Hematopoietic multipotent progenitor cell treated with erythropoietin and hydrocortisone succinate and interleukin-3 and kit ligand, for 15 days (in vitro differentiated cells): ENCODE measurements around the gene TMEM138.
A peak's percentile ranks its signal among the peaks of the same experiment; 100 is the strongest.

Experiments used
- DNase-seq: peaks from one replicate; pipeline ENCODE4 v3.0.0-alpha.2; 2015; ENCODE audit warnings: low spot score

TMEM138 gene

DNA sequence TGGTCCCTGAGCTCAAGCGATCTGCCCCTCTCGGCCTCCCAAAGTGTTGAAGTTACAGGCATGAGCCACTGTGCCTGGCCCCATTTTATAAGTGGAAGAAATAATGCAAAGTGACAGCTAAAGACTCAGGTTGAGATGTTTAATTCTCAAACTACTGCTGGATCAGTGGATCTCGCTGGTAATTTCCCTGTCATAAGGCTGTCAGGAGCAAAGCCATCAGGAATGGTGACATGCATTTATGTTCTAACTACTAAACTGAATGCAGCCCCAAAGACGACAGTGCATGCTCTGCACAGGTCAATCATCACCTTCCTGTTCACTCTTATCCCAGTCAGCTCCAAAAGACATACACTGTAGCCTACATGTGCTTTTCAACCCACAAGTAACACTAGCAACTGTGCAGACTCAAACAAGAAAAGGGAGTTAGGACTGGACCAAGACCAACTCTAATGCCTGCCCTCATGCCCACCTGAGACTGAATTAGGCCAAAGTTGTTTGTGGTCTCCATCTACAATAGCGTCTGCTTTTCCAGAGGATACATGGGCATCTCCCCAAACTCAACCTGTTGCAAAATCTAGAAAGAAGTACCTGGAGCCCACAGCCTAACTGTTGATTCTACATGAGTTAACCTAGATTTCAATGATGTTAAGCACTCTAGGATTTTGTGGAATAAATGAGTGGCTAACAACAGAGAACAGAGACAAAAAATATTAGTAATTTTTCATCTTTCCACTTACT is 45.0 kb downstream of the TMEM138 start:
- no peak for DNase-seq

- no peak for DNase-seq
Observed at GRCh38 chr11:61411589-61411988, 49.4 kb downstream of the TMEM138 start.

- DNase-seq: no peak
Observed at GRCh38 chr11:61413496-61413895, 51.3 kb downstream of the TMEM138 start.

- DNase-seq: no peak
Observed at GRCh38 chr11:61414547-61414946, 52.4 kb downstream of the TMEM138 start.

DNA sequence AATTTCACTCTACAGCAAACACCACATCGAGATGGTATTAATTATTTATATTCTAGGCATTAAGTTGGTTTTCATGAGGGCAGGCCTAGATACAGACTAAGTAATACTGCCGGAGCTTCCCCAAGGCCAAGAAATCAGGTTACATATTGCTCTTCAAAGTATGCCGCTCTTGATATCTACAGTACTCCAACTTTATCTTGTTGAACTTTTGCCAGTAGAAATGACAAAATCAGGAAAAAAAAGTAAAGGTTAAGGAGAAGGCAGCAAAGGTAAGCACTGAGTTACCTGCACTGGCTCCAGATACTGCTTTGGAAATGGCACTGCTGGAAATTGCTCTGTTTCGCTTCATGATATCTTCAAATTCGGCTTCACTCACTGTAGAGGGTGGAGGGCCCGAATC is 53.2 kb downstream of the TMEM138 start:
- DNase-seq: no peak

DNA sequence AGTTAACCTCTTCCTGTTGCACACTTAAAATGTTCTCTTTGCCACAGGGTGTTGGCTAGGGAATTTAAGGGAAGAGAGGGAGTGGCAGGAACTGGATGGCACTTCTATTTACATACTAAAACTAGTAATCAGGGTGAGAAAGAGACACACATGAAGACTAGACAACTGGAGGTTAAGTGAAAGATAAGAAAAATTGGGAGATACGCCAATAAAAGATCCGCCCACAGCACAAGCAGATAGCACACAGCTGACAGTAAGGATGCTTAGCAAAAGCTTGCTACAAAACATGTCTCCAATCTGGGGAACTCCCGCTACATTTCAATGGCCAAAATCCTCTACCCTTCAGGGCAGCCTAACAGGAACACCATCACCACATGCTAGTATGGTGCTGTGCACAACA is 54.8 kb downstream of the TMEM138 start:
- DNase-seq: peak; percentile 66

DNA sequence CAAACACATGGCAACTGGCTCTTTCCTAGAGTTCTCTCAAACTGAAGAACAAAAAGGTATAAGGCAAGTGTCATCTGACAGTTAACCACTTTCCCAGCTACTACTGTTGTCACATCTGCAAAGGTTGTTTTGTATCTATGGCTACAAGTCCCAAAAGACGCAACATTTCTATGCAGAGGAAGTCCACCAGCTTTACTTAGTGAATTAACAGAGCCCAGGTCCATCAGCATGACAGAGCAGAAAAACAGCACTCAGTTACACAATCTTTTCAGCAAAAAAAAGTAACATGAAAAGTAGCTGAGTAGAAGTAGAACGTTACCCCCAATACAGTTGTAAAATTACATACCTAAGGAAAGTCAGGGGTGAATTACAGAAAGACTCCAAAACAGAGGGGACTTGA is 55.5 kb downstream of the TMEM138 start:
- peak; percentile 15 for DNase-seq

GRCh38 chr11:61418136-61418535 is 56.0 kb downstream of the TMEM138 start:
- DNase-seq: no peak
